Measurements from ENCODE around the gene PSG6. TPM values are rescaled to one million over a fixed set of nuclear protein-coding genes. Genes with fewer than 3 reads are reported as not detected.
"Not testable (repeated sequence)": the region's sequence is repeated elsewhere in the genome, so short reads cannot be mapped to it uniquely, and the experiment has no call there.

Gene PSG6
- polyA plus RNA-seq, 4 donors: not detected

GRCh38 chr19:42933412-42933811 lies 15.7 kb upstream of the PSG6 start:
- 65 to 79% (median 67%) methylated on average over 3 of the region's 3 CpGs for WGBS, 3 donors
- not testable (repeated sequence) for H3K4me3 ChIP-seq (ENCODE audit: low read depth in 1 of 3, low read length in 3 of 3); H3K27ac ChIP-seq (ENCODE audit: low read depth in 1 of 3, low read length in 2 of 3); FAIRE-seq; DNase-seq; H3K27me3 ChIP-seq (ENCODE audit: control insufficient read depth in 3 of 3, insufficient read depth in 3 of 3, low read length in 3 of 3); H3K4me1 ChIP-seq (ENCODE audit: control insufficient read depth in 3 of 3, insufficient read depth in 2 of 3, low read depth in 1 of 3, low read length in 2 of 3); H3K36me3 ChIP-seq (ENCODE audit: control insufficient read depth in 3 of 3, insufficient read depth in 2 of 3, low read depth in 1 of 3, low read length in 3 of 3); H3K9me3 ChIP-seq (ENCODE audit: control insufficient read depth in 2 of 2, insufficient read depth in 1 of 2, low read depth in 1 of 2, low read length in 1 of 2)

GRCh38 chr19:42932485-42933101 lies 14.9 kb upstream of the PSG6 start:
- not testable (repeated sequence) for H3K9me3 ChIP-seq (ENCODE audit: control insufficient read depth in 2 of 2, insufficient read depth in 1 of 2, low read depth in 1 of 2, low read length in 1 of 2); FAIRE-seq; H3K4me1 ChIP-seq (ENCODE audit: control insufficient read depth in 3 of 3, insufficient read depth in 2 of 3, low read depth in 1 of 3, low read length in 2 of 3); H3K36me3 ChIP-seq (ENCODE audit: control insufficient read depth in 3 of 3, insufficient read depth in 2 of 3, low read depth in 1 of 3, low read length in 3 of 3); H3K27me3 ChIP-seq (ENCODE audit: control insufficient read depth in 3 of 3, insufficient read depth in 3 of 3, low read length in 3 of 3); H3K4me3 ChIP-seq (ENCODE audit: low read depth in 1 of 3, low read length in 3 of 3); H3K27ac ChIP-seq (ENCODE audit: low read depth in 1 of 3, low read length in 2 of 3); DNase-seq
- WGBS, 3 donors: 41 to 55% (median 50%) methylated on average over 5 of the region's 5 CpGs

DNA sequence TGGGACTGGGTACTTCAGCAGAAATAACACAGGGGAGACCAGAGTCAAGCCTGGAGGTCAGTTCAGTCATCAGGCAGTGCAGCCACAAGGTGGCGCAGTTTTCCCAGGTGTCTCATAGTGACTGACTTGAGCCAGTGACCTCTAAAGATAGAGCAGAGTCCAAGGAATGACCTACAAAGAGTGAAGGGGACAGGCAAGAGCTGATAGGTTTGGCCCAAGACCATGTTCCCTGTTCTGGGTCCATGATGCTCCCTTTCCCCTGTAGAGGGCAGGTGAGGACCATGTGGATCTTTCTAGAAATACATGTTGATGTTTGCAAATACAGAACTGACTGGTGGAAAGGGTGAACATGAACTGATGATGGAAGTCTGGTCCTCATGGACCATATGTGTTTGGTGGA lies 12.5 kb upstream of the PSG6 start:
- not testable (repeated sequence) for H3K27ac ChIP-seq (ENCODE audit: low read depth in 1 of 3, low read length in 2 of 3); H3K4me3 ChIP-seq (ENCODE audit: low read depth in 1 of 3, low read length in 3 of 3); DNase-seq; H3K9me3 ChIP-seq (ENCODE audit: control insufficient read depth in 2 of 2, insufficient read depth in 1 of 2, low read depth in 1 of 2, low read length in 1 of 2); H3K36me3 ChIP-seq (ENCODE audit: control insufficient read depth in 3 of 3, insufficient read depth in 2 of 3, low read depth in 1 of 3, low read length in 3 of 3); FAIRE-seq; H3K27me3 ChIP-seq (ENCODE audit: control insufficient read depth in 3 of 3, insufficient read depth in 3 of 3, low read length in 3 of 3); H3K4me1 ChIP-seq (ENCODE audit: control insufficient read depth in 3 of 3, insufficient read depth in 2 of 3, low read depth in 1 of 3, low read length in 2 of 3)
- WGBS, 3 donors: 0 to 6% (median 4%) methylated on average over 1 of the region's 1 CpG

DNA sequence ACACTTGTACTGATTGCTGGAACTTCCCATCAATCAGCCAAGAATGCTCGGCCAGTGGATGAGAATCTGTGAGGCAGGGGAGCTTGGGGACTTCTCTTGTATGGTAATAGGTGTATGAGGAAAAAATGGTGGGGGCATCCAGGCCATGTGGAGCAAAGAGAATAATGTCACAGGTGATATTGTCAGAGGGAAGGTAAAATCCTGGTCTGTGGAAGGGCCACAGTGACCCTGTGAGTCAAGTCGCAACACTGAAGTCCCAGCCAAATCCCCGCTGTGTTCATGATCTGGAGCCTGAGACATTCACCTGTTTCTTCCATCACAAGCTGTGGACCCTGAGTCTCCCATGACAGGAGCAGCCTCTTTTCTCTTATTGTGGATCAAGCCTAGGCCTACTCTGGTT lies 11.2 kb upstream of the PSG6 start:
- Histone ChIP-seq H3K36me3 (ENCODE audit: control insufficient read depth in 3 of 3, insufficient read depth in 2 of 3, low read depth in 1 of 3, low read length in 3 of 3) (no peaks in the 10 kb centered on the region), H3K9me3 (ENCODE audit: control insufficient read depth in 2 of 2, insufficient read depth in 1 of 2, low read depth in 1 of 2, low read length in 1 of 2) (no peaks in the 10 kb centered on the region), H3K4me3 (ENCODE audit: low read depth in 1 of 3, low read length in 3 of 3) (no peak overlapping the region), H3K27me3 (ENCODE audit: control insufficient read depth in 3 of 3, insufficient read depth in 3 of 3, low read length in 3 of 3) (no peaks in the 10 kb centered on the region), H3K27ac (ENCODE audit: low read depth in 1 of 3, low read length in 2 of 3) (no peak overlapping the region), H3K4me1 (ENCODE audit: control insufficient read depth in 3 of 3, insufficient read depth in 2 of 3, low read depth in 1 of 3, low read length in 2 of 3) (no peaks in the 10 kb centered on the region)
- DNase-seq: no peak
- no peak for FAIRE-seq
- WGBS, 3 donors: 77 to 88% (median 85%) methylated on average over 3 of the region's 3 CpGs

GRCh38 chr19:42926781-42927180 lies 9.1 kb upstream of the PSG6 start:
- H3K36me3 ChIP-seq (ENCODE audit: control insufficient read depth in 3 of 3, insufficient read depth in 2 of 3, low read depth in 1 of 3, low read length in 3 of 3): no peaks in the 10 kb centered on the region
- H3K27me3 ChIP-seq (ENCODE audit: control insufficient read depth in 3 of 3, insufficient read depth in 3 of 3, low read length in 3 of 3): no peaks in the 10 kb centered on the region
- H3K9me3 ChIP-seq (ENCODE audit: control insufficient read depth in 2 of 2, insufficient read depth in 1 of 2, low read depth in 1 of 2, low read length in 1 of 2): peaks cover 0 to 2% of the 10 kb centered on the region in 2 donors
- DNase-seq (no peak), FAIRE-seq (no peak)
- H3K27ac ChIP-seq (ENCODE audit: low read depth in 1 of 3, low read length in 2 of 3): no peak overlapping the region
- WGBS, 3 donors: 51 to 58% (median 51%) methylated on average over 2 of the region's 2 CpGs
- H3K4me1 ChIP-seq (ENCODE audit: control insufficient read depth in 3 of 3, insufficient read depth in 2 of 3, low read depth in 1 of 3, low read length in 2 of 3): no peaks in the 10 kb centered on the region
- no peak overlapping the region for H3K4me3 ChIP-seq (ENCODE audit: low read depth in 1 of 3, low read length in 3 of 3)

DNA sequence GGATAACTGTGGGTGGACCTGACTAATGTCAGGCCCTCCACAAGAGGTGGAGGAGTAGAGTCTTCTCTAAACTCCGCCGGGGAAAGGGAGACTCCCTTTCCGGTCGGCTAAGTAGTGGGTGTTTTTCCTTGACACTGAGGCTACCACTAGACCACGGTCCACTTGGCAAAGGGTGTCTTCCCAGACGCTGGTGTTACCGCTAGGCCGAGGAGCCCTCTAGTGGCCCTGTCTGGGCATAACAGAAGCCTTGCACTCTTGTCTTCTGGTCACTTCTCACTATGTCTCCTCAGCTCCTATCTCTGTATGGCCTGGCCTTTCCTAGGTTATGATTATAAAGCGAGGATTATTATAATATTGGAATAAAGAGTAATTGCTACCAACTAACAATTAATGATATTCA lies 5.4 kb upstream of the PSG6 start:
- not testable (repeated sequence) for FAIRE-seq; H3K27ac ChIP-seq (ENCODE audit: low read depth in 1 of 3, low read length in 2 of 3); H3K4me1 ChIP-seq (ENCODE audit: control insufficient read depth in 3 of 3, insufficient read depth in 2 of 3, low read depth in 1 of 3, low read length in 2 of 3); H3K9me3 ChIP-seq (ENCODE audit: control insufficient read depth in 2 of 2, insufficient read depth in 1 of 2, low read depth in 1 of 2, low read length in 1 of 2); H3K27me3 ChIP-seq (ENCODE audit: control insufficient read depth in 3 of 3, insufficient read depth in 3 of 3, low read length in 3 of 3); H3K4me3 ChIP-seq (ENCODE audit: low read depth in 1 of 3, low read length in 3 of 3); H3K36me3 ChIP-seq (ENCODE audit: control insufficient read depth in 3 of 3, insufficient read depth in 2 of 3, low read depth in 1 of 3, low read length in 3 of 3)
- WGBS, 3 donors: 43 to 49% (median 46%) methylated on average over 9 of the region's 9 CpGs
- peak in 1 of 2 donors; percentile 2 for DNase-seq

DNA sequence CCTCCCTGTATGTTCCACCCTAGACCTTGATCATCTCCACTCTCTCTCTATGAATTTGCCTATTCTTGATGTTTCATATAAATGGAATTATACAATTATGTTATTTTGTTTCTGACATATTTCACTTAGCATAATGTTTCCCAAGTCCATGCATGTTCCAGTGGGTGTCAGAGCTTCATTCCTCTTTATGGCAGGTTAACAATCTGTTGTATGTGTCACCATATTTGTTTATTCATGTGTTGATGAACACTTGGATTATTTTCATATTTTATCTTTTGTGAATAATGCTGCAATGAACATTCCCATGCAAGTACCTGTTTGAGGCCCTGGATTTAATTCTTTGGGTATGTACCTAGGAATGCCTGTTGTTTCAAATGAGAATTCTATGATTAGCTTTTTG lies 3.3 kb upstream of the PSG6 start:
- not testable (repeated sequence) for H3K36me3 ChIP-seq (ENCODE audit: control insufficient read depth in 3 of 3, insufficient read depth in 2 of 3, low read depth in 1 of 3, low read length in 3 of 3); H3K4me3 ChIP-seq (ENCODE audit: low read depth in 1 of 3, low read length in 3 of 3); DNase-seq; H3K27ac ChIP-seq (ENCODE audit: low read depth in 1 of 3, low read length in 2 of 3); H3K4me1 ChIP-seq (ENCODE audit: control insufficient read depth in 3 of 3, insufficient read depth in 2 of 3, low read depth in 1 of 3, low read length in 2 of 3); FAIRE-seq; H3K9me3 ChIP-seq (ENCODE audit: control insufficient read depth in 2 of 2, insufficient read depth in 1 of 2, low read depth in 1 of 2, low read length in 1 of 2); H3K27me3 ChIP-seq (ENCODE audit: control insufficient read depth in 3 of 3, insufficient read depth in 3 of 3, low read length in 3 of 3)

GRCh38 chr19:42919757-42920079 lies 2.0 kb upstream of the PSG6 start:
- WGBS, 3 donors: 14 to 16% (median 15%) methylated on average over 3 of the region's 3 CpGs
- Histone ChIP-seq H3K9me3 (ENCODE audit: control insufficient read depth in 2 of 2, insufficient read depth in 1 of 2, low read depth in 1 of 2, low read length in 1 of 2) (peaks cover 0 to 2% of the 10 kb centered on the region in 2 donors), H3K27me3 (ENCODE audit: control insufficient read depth in 3 of 3, insufficient read depth in 3 of 3, low read length in 3 of 3) (no peaks in the 10 kb centered on the region), H3K36me3 (ENCODE audit: control insufficient read depth in 3 of 3, insufficient read depth in 2 of 3, low read depth in 1 of 3, low read length in 3 of 3) (no peaks in the 10 kb centered on the region), H3K4me1 (ENCODE audit: control insufficient read depth in 3 of 3, insufficient read depth in 2 of 3, low read depth in 1 of 3, low read length in 2 of 3) (no peaks in the 10 kb centered on the region), H3K27ac (ENCODE audit: low read depth in 1 of 3, low read length in 2 of 3) (no peak overlapping the region), H3K4me3 (ENCODE audit: low read depth in 1 of 3, low read length in 3 of 3) (no peak overlapping the region)
- DNase-seq (no peak), FAIRE-seq (no peak)

- not testable (repeated sequence) for FAIRE-seq; H3K36me3 ChIP-seq (ENCODE audit: control insufficient read depth in 3 of 3, insufficient read depth in 2 of 3, low read depth in 1 of 3, low read length in 3 of 3); H3K4me3 ChIP-seq (ENCODE audit: low read depth in 1 of 3, low read length in 3 of 3); H3K27me3 ChIP-seq (ENCODE audit: control insufficient read depth in 3 of 3, insufficient read depth in 3 of 3, low read length in 3 of 3); H3K27ac ChIP-seq (ENCODE audit: low read depth in 1 of 3, low read length in 2 of 3); H3K9me3 ChIP-seq (ENCODE audit: control insufficient read depth in 2 of 2, insufficient read depth in 1 of 2, low read depth in 1 of 2, low read length in 1 of 2); H3K4me1 ChIP-seq (ENCODE audit: control insufficient read depth in 3 of 3, insufficient read depth in 2 of 3, low read depth in 1 of 3, low read length in 2 of 3); DNase-seq
- 71 to 74% (median 72%) methylated on average over 22 to 26 of the region's 26 CpGs for WGBS, 3 donors
These were observed 1.5 kb upstream of the PSG6 start for GRCh38 chr19:42919070-42919756.
